Measurements from ENCODE around the gene WNK2. TPM values are rescaled to one million over a fixed set of nuclear protein-coding genes. Genes with fewer than 3 reads are reported as not detected.

Gene WNK2
- total RNA-seq, 1 experiment from 2014 or later = 69.4 TPM

GRCh38 chr9:93198117-93198837 lies 14.3 kb downstream of the WNK2 start:
- WGBS (ENCODE audit: extremely low coverage, insufficient read length, low lambda C conversion rate) = no CpG with 5 or more reads among the region's 10 CpGs
- H3K23me2 ChIP-seq (ENCODE audit: insufficient read length, low read depth, low read length, poor library complexity, severe bottlenecking) = no peaks in the 10 kb centered on the region
- H3K14ac ChIP-seq (ENCODE audit: insufficient read depth, low read length) = no peak overlapping the region; the same call in 1 of the 2 replicates
- H2BK5ac ChIP-seq (ENCODE audit: insufficient read length, low read length) = no peak overlapping the region
- H4K91ac ChIP-seq (ENCODE audit: insufficient read length, low read depth, low read length) = no peak overlapping the region
- H3K4me1 ChIP-seq (ENCODE audit: insufficient read depth, low read length) = peaks cover 3% of the 10 kb centered on the region; the same call in 1 of the 2 replicates
- Mint-ChIP-seq H3K4me1 (peaks cover 23 to 36% of the 10 kb centered on the region in 2 experiments), H3K9me3 (no peaks in the 10 kb centered on the region), H3K27me3 (ENCODE audit: low read depth) (no peaks in the 10 kb centered on the region), H3K4me3 (no peak overlapping the region), H3K36me3 (ENCODE audit: insufficient read depth in 1 of 3, low read depth in 3 of 3) (peaks cover 0 to 9% (median 3%) of the 10 kb centered on the region in 3 experiments; a peak in 2 of 7 replicates), H3K27ac (peak overlapping the region in 2 of 3 experiments; percentile 36 to 39; a peak in 1 of 7 replicates)
- no peaks in the 10 kb centered on the region for H3K27me3 ChIP-seq (ENCODE audit: insufficient read depth, low read length)
- H3K18ac ChIP-seq (ENCODE audit: insufficient read length, low read depth, low read length) = no peak overlapping the region
- no peak overlapping the region for H2AFZ ChIP-seq (ENCODE audit: low read length)
- no peak for TF ChIP-seq CTCF (conservative IDR thresholded peaks at IDR 0.05)
- H2BK120ac ChIP-seq (ENCODE audit: low read depth, low read length, poor library complexity, severe bottlenecking) = no peak overlapping the region
- H2AK5ac ChIP-seq (ENCODE audit: insufficient read length, low read length) = no peak overlapping the region
- no peaks in the 10 kb centered on the region; the same call in 1 of the 2 replicates for H3K79me2 ChIP-seq (ENCODE audit: insufficient read depth, low read length)
- H4K5ac ChIP-seq (ENCODE audit: insufficient read length, low read depth, low read length) = no peak overlapping the region
- no peak overlapping the region for H3K23ac ChIP-seq (ENCODE audit: insufficient read length, low read depth, low read length)
- H2BK15ac ChIP-seq (ENCODE audit: low read depth, low read length) = no peak overlapping the region
- H3K4me2 ChIP-seq (ENCODE audit: insufficient read depth, insufficient read length, low read length) = no peak overlapping the region
- no peak overlapping the region for H3K4ac ChIP-seq (ENCODE audit: low read depth, low read length)
- H3K9me3 ChIP-seq (ENCODE audit: control insufficient read depth, low read depth, low read length) = no peaks in the 10 kb centered on the region
- peaks cover 6% of the 10 kb centered on the region for H4K20me1 ChIP-seq (ENCODE audit: control insufficient read depth, insufficient read depth, insufficient read length)
- no peak overlapping the region for H3K56ac ChIP-seq (ENCODE audit: insufficient read length, low read depth, low read length)
- no peak overlapping the region for H4K8ac ChIP-seq (replicated peaks; ENCODE audit: insufficient read length, low read depth, low read length)
- DNase-seq = no peak
- no peaks in the 10 kb centered on the region for H3K79me1 ChIP-seq (ENCODE audit: insufficient read depth, low read depth, low read length, poor library complexity, severe bottlenecking)
- no peak overlapping the region for H2BK12ac ChIP-seq (ENCODE audit: insufficient read length, low read depth, low read length)
- H2BK20ac ChIP-seq (ENCODE audit: low read depth, low read length, poor library complexity, severe bottlenecking) = no peak overlapping the region
- H3K27ac ChIP-seq (ENCODE audit: insufficient read length, low read depth, low read length) = no peak overlapping the region
- H3K9ac ChIP-seq (ENCODE audit: extremely low read depth, insufficient read length, low read length) = no peak overlapping the region
- H3T11ph ChIP-seq (ENCODE audit: low read length) = no peak overlapping the region

All from H9 (cell line).